ENCODE measurements around the gene HEXD.
"Not testable (repeated sequence)": the region's sequence is repeated elsewhere in the genome, so short reads cannot be mapped to it uniquely, and the experiment has no call there.

The HEXD gene

GRCh38 chr17:82440991-82441627 lies 23.0 kb downstream of the HEXD start:
- DNase-seq (ENCODE audit: low read depth), result no peak

- no peak for DNase-seq (ENCODE audit: low read depth)
Observed at GRCh38 chr17:82441691-82442487, 23.7 kb downstream of the HEXD start.

- no peak for DNase-seq (ENCODE audit: low read depth)
Observed at GRCh38 chr17:82442643-82443464, 24.7 kb downstream of the HEXD start.

GRCh38 chr17:82443465-82444283 lies 25.5 kb downstream of the HEXD start:
- no peak for DNase-seq (ENCODE audit: low read depth)

GRCh38 chr17:82444284-82444893 lies 26.2 kb downstream of the HEXD start:
- DNase-seq (ENCODE audit: low read depth), result no peak

- DNase-seq (ENCODE audit: low read depth), result no peak
Observed at GRCh38 chr17:82444941-82445521, 26.9 kb downstream of the HEXD start.

- no peak for DNase-seq (ENCODE audit: low read depth)
Observed at GRCh38 chr17:82445542-82445941, 27.4 kb downstream of the HEXD start.

- DNase-seq (ENCODE audit: low read depth), result no peak
Observed at GRCh38 chr17:82446124-82446523, 28.0 kb downstream of the HEXD start.

GRCh38 chr17:82446649-82447048 lies 28.5 kb downstream of the HEXD start:
- no peak for DNase-seq (ENCODE audit: low read depth)

GRCh38 chr17:82447876-82448275 lies 29.7 kb downstream of the HEXD start:
- DNase-seq (ENCODE audit: low read depth), result no peak

GRCh38 chr17:82449131-82449882 lies 31.2 kb downstream of the HEXD start:
- peak; percentile 65 for DNase-seq (ENCODE audit: low read depth)

- no peak for DNase-seq (ENCODE audit: low read depth)
Observed at GRCh38 chr17:82449883-82450356, 31.8 kb downstream of the HEXD start.

GRCh38 chr17:82450357-82451106 lies 32.4 kb downstream of the HEXD start, which contains the start of gene CYBC1:
Gene CYBC1, minus strand, starts transcription at chr17:82450752. Its CDS starts 1,498 bp downstream, at chr17:82449254.
- peak; percentile 92 for DNase-seq (ENCODE audit: low read depth)

- no peak for DNase-seq (ENCODE audit: low read depth)
Observed at GRCh38 chr17:82452162-82452561, 34.0 kb downstream of the HEXD start.

GRCh38 chr17:82453151-82453550 lies 35.0 kb downstream of the HEXD start:
- DNase-seq (ENCODE audit: low read depth), result not testable (repeated sequence)

GRCh38 chr17:82453706-82454105 lies 35.6 kb downstream of the HEXD start:
- not testable (repeated sequence) for DNase-seq (ENCODE audit: low read depth)

- DNase-seq (ENCODE audit: low read depth), result no peak
Observed at GRCh38 chr17:82457073-82457928, 39.2 kb downstream of the HEXD start.

- no peak for DNase-seq (ENCODE audit: low read depth)
Observed at GRCh38 chr17:82457929-82458178, 39.7 kb downstream of the HEXD start.
